Kidney (tissue), 14 donors: ENCODE results near the gene NDUFS6. TPM values are rescaled to one million over a fixed set of nuclear protein-coding genes. Genes with fewer than 3 reads are reported as not detected.

Source experiments
- DNase-seq, 5 donors: peaks; one replicate each; pipeline ENCODE4 v3.0.0-alpha.2; 2013 to 2020
- FAIRE-seq: peaks from 2 replicates; lab custom pipeline; 2012; peaks lifted over from hg19 to GRCh38; lab: Jason Lieb, UNC
- H3K27ac ChIP-seq, 2 donors: one replicate each; pipeline ENCODE4 v1.7.0; 2013; ENCODE audit warnings: low read depth in 2 of 2, low read length in 2 of 2, inconsistent platforms in 1 of 2
- H3K27me3 ChIP-seq: one replicate; pipeline ENCODE4 v1.7.1; 2013; ENCODE audit warnings: low read length, inconsistent platforms; ENCODE audit not compliant: control insufficient read depth, insufficient read depth
- H3K36me3 ChIP-seq, 3 donors: one replicate each; pipeline versions ENCODE4 v1.7.0 to v1.7.1; 2013; ENCODE audit warnings: low read length in 3 of 3, control low read depth in 1 of 3, inconsistent platforms in 1 of 3; ENCODE audit not compliant: insufficient read depth in 3 of 3, control insufficient read depth in 2 of 3
- H3K4me1 ChIP-seq, 3 donors: one replicate each; pipeline versions ENCODE4 v1.7.0 to v1.7.1; 2013; ENCODE audit warnings: low read length in 3 of 3, inconsistent platforms in 1 of 3, low read depth in 1 of 3; ENCODE audit not compliant: control insufficient read depth in 2 of 3, insufficient read depth in 2 of 3
- H3K4me3 ChIP-seq, 3 donors: one replicate each; pipeline versions ENCODE4 v1.7.0 to v1.8.1; 2013; ENCODE audit warnings: low read length in 3 of 3, control low read depth in 1 of 3, inconsistent platforms in 1 of 3
- H3K9ac ChIP-seq, 3 donors: one replicate each; pipeline versions ENCODE4 v1.7.0 to v1.7.1; 2013; ENCODE audit warnings: low read length in 3 of 3, control low read depth in 1 of 3, inconsistent platforms in 1 of 3
- H3K9me3 ChIP-seq, 3 donors: one replicate each; pipeline versions ENCODE4 v1.7.0 to v1.7.1; 2013; ENCODE audit warnings: low read length in 3 of 3, control low read depth in 1 of 3, inconsistent platforms in 1 of 3; ENCODE audit not compliant: control insufficient read depth in 2 of 3, insufficient read depth in 1 of 3
- intact Hi-C: fragments of 100-400 bp; cut with DNase I; formaldehyde crosslinking; loops from one replicate; pipeline ENCODE4 v1.11.1; 2022
- polyA plus RNA-seq: library from polyadenylated mRNA; stranded (reverse); fragments of 350-450 nt; fragmentation: Illumina TruSeq; extraction: RNeasy Lipid Tissue Mini Kit (QIAGEN cat#74804); gene quantifications from one replicate; pipeline ENCODE4 v1.2.3, GENCODE V29; 2014; ENCODE audit warnings: low read depth, low replicate concordance; ENCODE audit not compliant: insufficient read depth
- total RNA-seq: library from RNA; stranded (reverse); fragmentation: NEBNext Ultra II Directional; extraction: Animal tissue kit (Norgen Biotek cat#: 25700); gene quantifications from one replicate; pipeline ENCODE4 v1.2.1, GENCODE V29; 2021
- TF ChIP-seq, protein P1 (sequence below): IDR thresholded peaks from 3 replicates; pipeline ENCODE4 v1.5.1; 2012; ENCODE audit warnings: mild to moderate bottlenecking, moderate library complexity, borderline replicate concordance; ENCODE audit not compliant: insufficient read depth; ENCODE audit errors: extremely low read depth
- donor health status: control.
- donor health status: control.
- donor health status: control.
- donor health status: control.
- donor health status: control.
- donor health status: DM: yes; HTN: yes; CAD: no.
- donor health status: Normal renal cell carcinoma (clear cell type).

Gene NDUFS6
- total and polyA plus RNA-seq, 2 donors from 2014 or later: 31.1 to 164 TPM

DNA sequence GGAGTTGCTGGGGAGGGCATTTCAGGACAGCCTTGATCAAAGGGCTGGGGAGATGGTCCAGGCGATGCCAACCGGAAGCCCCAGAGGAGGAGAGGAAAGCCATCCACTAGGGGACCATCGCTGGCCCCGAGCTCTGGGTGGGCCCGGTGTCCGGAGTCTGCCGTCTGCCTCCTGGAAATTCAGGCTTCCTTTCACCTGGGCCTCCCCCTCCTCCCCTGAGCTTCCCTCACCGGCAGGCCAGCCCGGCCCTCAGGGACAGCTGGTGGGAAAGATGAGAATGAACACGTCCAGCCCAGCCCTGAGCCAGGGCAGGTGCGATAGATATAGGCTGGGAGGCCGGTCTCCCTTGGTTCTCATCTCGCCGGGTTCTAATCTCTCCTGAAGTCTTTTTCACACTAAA lies 64.3 kb downstream of the NDUFS6 start:
- Histone ChIP-seq H3K36me3 (no peaks in the 10 kb centered on the region), H3K9me3 (no peaks in the 10 kb centered on the region), H3K4me3 (no peak overlapping the region), H3K27me3 (peaks cover 15% of the 10 kb centered on the region), H3K27ac (no peak overlapping the region), H3K9ac (no peak overlapping the region), H3K4me1 (no peaks in the 10 kb centered on the region)
- TF ChIP-seq, protein P1, sequence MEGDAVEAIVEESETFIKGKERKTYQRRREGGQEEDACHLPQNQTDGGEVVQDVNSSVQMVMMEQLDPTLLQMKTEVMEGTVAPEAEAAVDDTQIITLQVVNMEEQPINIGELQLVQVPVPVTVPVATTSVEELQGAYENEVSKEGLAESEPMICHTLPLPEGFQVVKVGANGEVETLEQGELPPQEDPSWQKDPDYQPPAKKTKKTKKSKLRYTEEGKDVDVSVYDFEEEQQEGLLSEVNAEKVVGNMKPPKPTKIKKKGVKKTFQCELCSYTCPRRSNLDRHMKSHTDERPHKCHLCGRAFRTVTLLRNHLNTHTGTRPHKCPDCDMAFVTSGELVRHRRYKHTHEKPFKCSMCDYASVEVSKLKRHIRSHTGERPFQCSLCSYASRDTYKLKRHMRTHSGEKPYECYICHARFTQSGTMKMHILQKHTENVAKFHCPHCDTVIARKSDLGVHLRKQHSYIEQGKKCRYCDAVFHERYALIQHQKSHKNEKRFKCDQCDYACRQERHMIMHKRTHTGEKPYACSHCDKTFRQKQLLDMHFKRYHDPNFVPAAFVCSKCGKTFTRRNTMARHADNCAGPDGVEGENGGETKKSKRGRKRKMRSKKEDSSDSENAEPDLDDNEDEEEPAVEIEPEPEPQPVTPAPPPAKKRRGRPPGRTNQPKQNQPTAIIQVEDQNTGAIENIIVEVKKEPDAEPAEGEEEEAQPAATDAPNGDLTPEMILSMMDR: no peak
- FAIRE-seq: no peak
- no peak for DNase-seq
- intact Hi-C loops: no loop called here

Other genes starting within 250 kb of the NDUFS6 start
- gene MRPL36, start 1.6 kb upstream of the NDUFS6 start, total RNA-seq: 29.6 TPM
- gene MRPL36, start 1.6 kb upstream of the NDUFS6 start, polyA plus RNA-seq: 96.7 TPM
- not detected for gene IRX4, start 81.5 kb downstream of the NDUFS6 start, total RNA-seq
- gene IRX4, start 81.5 kb downstream of the NDUFS6 start, polyA plus RNA-seq: not detected